H1 (cell line): ENCODE data around the gene SMIM41. TPM values are rescaled to one million over a fixed set of nuclear protein-coding genes. Genes with fewer than 3 reads are reported as not detected.

ENCODE experiments used
- CTCF ChIA-PET: fragments of 300-600 bp; sonication (Branson Sonifier 250); formaldehyde crosslinking; loops from one replicate; lab custom pipeline; 2021; ENCODE audit not compliant: partially characterized antibody; lab: Charles Lee
- POLR2A ChIA-PET: fragments of 300-600 bp; sonication (Branson Sonifier 250); formaldehyde crosslinking; loops from one replicate; lab custom pipeline; 2021; ENCODE audit warnings: inconsistent platforms; ENCODE audit not compliant: partially characterized antibody; lab: Charles Lee
- DNase-seq, 2 experiments: peaks; one replicate each; pipeline versions ENCODE4 v3.0.0 to v3.0.0-alpha.2; 2010 to 2022; ENCODE audit warnings: low spot score in 2 of 2, low read depth in 1 of 2, mixed read lengths in 1 of 2
- FAIRE-seq: peaks from 2 replicates; lab custom pipeline; 2011; peaks lifted over from hg19 to GRCh38; lab: Jason Lieb, UNC
- H2AFZ ChIP-seq: 2 replicates; pipeline ENCODE4 v1.8.1; 2012; ENCODE audit warnings: low read length, inconsistent platforms
- H2AK5ac ChIP-seq: 2 replicates; pipeline ENCODE4 v1.6.1; 2013; ENCODE audit warnings: low read depth, low read length
- H2BK120ac ChIP-seq: replicated peaks from 2 replicates; pipeline ENCODE3; 2013; ENCODE audit warnings: low read depth, low read length, inconsistent platforms
- H2BK12ac ChIP-seq: 2 replicates; pipeline ENCODE4 v1.6.1; 2013; ENCODE audit warnings: low read depth, low read length
- H2BK15ac ChIP-seq: 2 replicates; pipeline ENCODE4 v1.6.1; 2013; ENCODE audit warnings: low read length
- H2BK20ac ChIP-seq: 2 replicates; pipeline ENCODE4 v1.6.1; 2013; ENCODE audit warnings: low read length
- H2BK5ac ChIP-seq: 2 replicates; pipeline ENCODE4 v1.6.1; 2013; ENCODE audit warnings: low read depth, low read length
- H3K14ac ChIP-seq: 2 replicates; pipeline ENCODE4 v1.6.1; 2013; ENCODE audit warnings: inconsistent platforms; ENCODE audit not compliant: insufficient read length
- H3K18ac ChIP-seq: 2 replicates; pipeline ENCODE4 v1.6.1; 2013; ENCODE audit warnings: low read length; ENCODE audit errors: extremely low read depth
- H3K23ac ChIP-seq: 2 replicates; pipeline ENCODE4 v1.6.1; 2013; ENCODE audit warnings: inconsistent platforms; ENCODE audit not compliant: insufficient read length
- H3K23me2 ChIP-seq: 2 replicates; pipeline ENCODE4 v1.6.1; 2013; ENCODE audit warnings: low read depth, low read length
- H3K27ac ChIP-seq: 2 replicates; pipeline ENCODE4 v1.6.1; 2011; ENCODE audit warnings: low read depth, low read length, inconsistent platforms
- H3K27me3 ChIP-seq, 4 experiments: replicated peaks in 1 of 4; 1 replicate in 1 of 4; 2 replicates in 3 of 4; pipeline versions ENCODE4 v1.6.1 to v1.8.1; 2011 to 2013; ENCODE audit warnings: low read length in 3 of 4, mild to moderate bottlenecking in 3 of 4, inconsistent platforms in 2 of 4, mixed read lengths in 2 of 4, moderate library complexity in 1 of 4; ENCODE audit not compliant: control insufficient read depth in 3 of 4, insufficient read depth in 3 of 4; ENCODE audit errors: extremely low read depth in 1 of 4
- H3K36me3 ChIP-seq, 4 experiments: 2 replicates each; pipeline versions ENCODE4 v1.6.1 to v1.8.1; 2011 to 2013; ENCODE audit warnings: mild to moderate bottlenecking in 4 of 4, low read length in 3 of 4, moderate library complexity in 2 of 4, control low read depth in 1 of 4, inconsistent platforms in 1 of 4; ENCODE audit not compliant: insufficient read depth in 4 of 4, control insufficient read depth in 2 of 4
- H3K4ac ChIP-seq: replicated peaks from 2 replicates; pipeline ENCODE3; 2013; ENCODE audit warnings: low read length, low read depth, mixed read lengths, inconsistent platforms; ENCODE audit not compliant: insufficient read length
- H3K4me1 ChIP-seq, 4 experiments: replicated peaks in 1 of 4; 1 replicate in 1 of 4; 2 replicates in 3 of 4; pipeline versions ENCODE4 v1.6.1 to v1.8.1; 2011 to 2013; ENCODE audit warnings: low read length in 3 of 4, inconsistent platforms in 2 of 4, mixed read lengths in 1 of 4; ENCODE audit not compliant: insufficient read depth in 4 of 4, control insufficient read depth in 3 of 4
- H3K4me2 ChIP-seq, 2 experiments: 2 replicates each; pipeline versions ENCODE4 v1.6.1 to v1.8.1; 2011 to 2013; ENCODE audit warnings: low read depth in 2 of 2, low read length in 2 of 2, control low read depth in 1 of 2, inconsistent platforms in 1 of 2, mild to moderate bottlenecking in 1 of 2; ENCODE audit not compliant: insufficient read depth in 1 of 2
- H3K4me3 ChIP-seq, 4 experiments: fragments of 200-600, 300-600 bp in 1 of 4; sonication (generic), shearing (Covaris generic), sonication (Bioruptor Twin) in 1 of 4; 2 replicates each; pipeline versions ENCODE4 v1.5.1 to v1.8.1; 2011 to 2016; ENCODE audit warnings: low read length in 4 of 4, low read depth in 3 of 4, control low read depth in 2 of 4, inconsistent platforms in 2 of 4, mild to moderate bottlenecking in 2 of 4, mixed read lengths in 1 of 4, moderate library complexity in 1 of 4; ENCODE audit not compliant: insufficient read depth in 2 of 4; ENCODE audit errors: extremely low read depth in 1 of 4
- H3K56ac ChIP-seq: replicated peaks from 2 replicates; pipeline ENCODE3; 2013; ENCODE audit warnings: low read depth, mild to moderate bottlenecking, mixed read lengths, low read length, inconsistent platforms; ENCODE audit not compliant: insufficient read length
- H3K79me1 ChIP-seq: 2 replicates; pipeline ENCODE4 v1.6.1; 2013; ENCODE audit warnings: low read depth, low read length, control low read depth
- H3K79me2 ChIP-seq, 2 experiments: 2 replicates each; pipeline versions ENCODE4 v1.6.1 to v1.8.1; 2012 to 2013; ENCODE audit warnings: low read length in 2 of 2, mild to moderate bottlenecking in 2 of 2, inconsistent platforms in 1 of 2; ENCODE audit not compliant: insufficient read depth in 2 of 2, control insufficient read depth in 1 of 2
- H3K9ac ChIP-seq, 4 experiments: replicated peaks in 1 of 4; 1 replicate in 1 of 4; 2 replicates in 3 of 4; pipeline versions ENCODE4 v1.6.1 to v1.8.1; 2011 to 2013; ENCODE audit warnings: low read depth in 3 of 4, low read length in 3 of 4, control low read depth in 2 of 4, mild to moderate bottlenecking in 2 of 4, moderate library complexity in 2 of 4, inconsistent platforms in 1 of 4; ENCODE audit errors: extremely low read depth in 1 of 4
- H3K9me3 ChIP-seq, 2 experiments: 2 replicates each; pipeline versions ENCODE4 v1.6.1 to v1.8.1; 2012 to 2013; ENCODE audit warnings: mild to moderate bottlenecking in 2 of 2, moderate library complexity in 2 of 2, control low read depth in 1 of 2, inconsistent platforms in 1 of 2, low read depth in 1 of 2, low read length in 1 of 2, mixed read lengths in 1 of 2; ENCODE audit not compliant: insufficient read depth in 2 of 2
- H4K20me1 ChIP-seq, 2 experiments: replicated peaks in 1 of 2; 2 replicates each; pipeline versions ENCODE3 to v1.8.1; 2011 to 2013; ENCODE audit warnings: inconsistent platforms in 2 of 2, low read length in 2 of 2, mild to moderate bottlenecking in 1 of 2; ENCODE audit not compliant: insufficient read depth in 2 of 2, control insufficient read depth in 1 of 2
- H4K5ac ChIP-seq: 2 replicates; pipeline ENCODE4 v1.6.1; 2013; ENCODE audit warnings: low read length, low read depth, mixed read lengths, inconsistent platforms; ENCODE audit not compliant: insufficient read length
- H4K8ac ChIP-seq: 2 replicates; pipeline ENCODE4 v1.8.0; 2013; ENCODE audit warnings: mild to moderate bottlenecking, moderate library complexity, low read length, inconsistent platforms; ENCODE audit not compliant: insufficient read depth; ENCODE audit errors: extremely low read depth
- H4K91ac ChIP-seq: replicated peaks from 2 replicates; pipeline ENCODE3; 2013; ENCODE audit warnings: low read length, mixed read lengths, inconsistent platforms; ENCODE audit not compliant: insufficient read length
- ASH2L ChIP-seq: fragments of 200-600, 300-600 bp; sonication (generic); IDR thresholded peaks from one replicate; pipeline ENCODE4 v1.7.1; 2017; ENCODE audit warnings: low read length
- BCL11A ChIP-seq, 2 experiments: IDR thresholded peaks; one replicate each; pipeline ENCODE4 v1.6.1; 2011; ENCODE audit warnings: low read depth in 2 of 2, low read length in 2 of 2, mild to moderate bottlenecking in 2 of 2
- E2F6 ChIP-seq: IDR thresholded peaks from 2 replicates; pipeline ENCODE4 v1.6.1; 2012; ENCODE audit warnings: inconsistent platforms
- EZH2 ChIP-seq: fragments of 200-600 bp; sonication (generic); IDR thresholded peaks from 2 replicates; pipeline ENCODE4 v1.7.1; 2012; ENCODE audit warnings: low read depth, mild to moderate bottlenecking, moderate library complexity, low read length, inconsistent platforms; ENCODE audit not compliant: severe bottlenecking
- GABPA ChIP-seq: IDR thresholded peaks from 2 replicates; pipeline ENCODE4 v1.6.1; 2011; ENCODE audit warnings: mild to moderate bottlenecking, low read length, moderate library complexity, borderline replicate concordance; ENCODE audit not compliant: insufficient read depth
- HDAC2 ChIP-seq, 2 experiments: fragments of 300-600 bp in 1 of 2; sonication (generic) in 1 of 2; IDR thresholded peaks; 2 replicates each; pipeline ENCODE4 v1.6.1; 2011 to 2012; ENCODE audit warnings: low read depth in 2 of 2, low read length in 2 of 2, mild to moderate bottlenecking in 2 of 2, moderate library complexity in 2 of 2, borderline replicate concordance in 1 of 2, inconsistent platforms in 1 of 2
- SIRT6 ChIP-seq: IDR thresholded peaks from one replicate; pipeline ENCODE4 v1.7.1; 2012; ENCODE audit warnings: low read length, inconsistent platforms
- SRF ChIP-seq: IDR thresholded peaks from 2 replicates; pipeline ENCODE4 v1.6.1; 2011; ENCODE audit warnings: mild to moderate bottlenecking, low read depth, low read length, moderate library complexity
- TBP ChIP-seq: IDR thresholded peaks from 2 replicates; pipeline ENCODE4 v1.6.1; 2011; ENCODE audit warnings: low read depth, low read length, improper control_type of control experiment
- WGBS, 2 experiments: shearing (Covaris generic) in 1 of 2; methylation state at CpG; one replicate each; pipeline versions ENCODE4 v1.1.6 to v1.1.7; 2013 to 2015; ENCODE audit warnings: low lambda C conversion rate in 2 of 2, mixed read lengths in 2 of 2, inconsistent platforms in 1 of 2, low coverage in 1 of 2, missing lambda C conversion rate in 1 of 2; ENCODE audit not compliant: insufficient replicate concordance in 2 of 2, insufficient coverage in 1 of 2, insufficient read length in 1 of 2; ENCODE audit errors: extremely low coverage in 1 of 2, missing lambda C conversion rate in 1 of 2; 5-methylcytosine and 5-hydroxymethylcytosine counted together
- polyA plus RNA-seq, 7 experiments: library from polyadenylated mRNA; depleted of rRNA in 3 of 7; stranded (reverse) in 5 of 7; unstranded in 2 of 7; fragments of >200 nt in 5 of 7; fragments of 200-250 nt in 2 of 7; gene quantifications; 1 replicate in 5 of 7; 2 replicates in 1 of 7; 4 replicates in 1 of 7; pipeline versions ENCODE4 v1.2.1 to v1.2.3, GENCODE V29; 2011 to 2013; ENCODE audit warnings: missing spikeins in 2 of 7, mixed read lengths in 2 of 7
- total RNA-seq: library from RNA; stranded (reverse); fragmentation: NEBNext Ultra II Directional; extraction: Animal tissue kit (Norgen Biotek cat#: 25700); gene quantifications from 2 replicates; pipeline ENCODE4 v1.2.1, GENCODE V29; 2021

SMIM41 gene
- total and polyA plus RNA-seq, 2 of the 8 experiments (the other 6 are each of a cell fraction or from before 2014, with no cell fraction given): 0.28 to 0.98 TPM

GRCh38 chr12:52060498-52061177, 18.9 kb upstream of the SMIM41 start:
- no peak overlapping the region for H2AK5ac ChIP-seq
- no peak overlapping the region for H3K27ac ChIP-seq
- H3K9ac ChIP-seq: no peak overlapping the region
- no peak overlapping the region for H2BK12ac ChIP-seq
- H3K27me3 ChIP-seq: peaks cover 0 to 2% (median 0%) of the 10 kb centered on the region in 4 experiments; a peak in 2 of 7 replicates
- H3K36me3 ChIP-seq: peaks cover 0 to 6% (median 4%) of the 10 kb centered on the region in 4 experiments; a peak in 4 of 8 replicates
- no peak overlapping the region for H2BK120ac ChIP-seq
- H4K8ac ChIP-seq: no peak overlapping the region
- no peaks in the 10 kb centered on the region for H3K79me2 ChIP-seq
- H2BK5ac ChIP-seq: no peak overlapping the region
- no peak overlapping the region for H3K23ac ChIP-seq
- H3K56ac ChIP-seq: no peak overlapping the region
- no peak overlapping the region for H2BK15ac ChIP-seq
- no peak overlapping the region for H3K4me3 ChIP-seq
- no peaks in the 10 kb centered on the region for H3K79me1 ChIP-seq
- no peak overlapping the region for H4K5ac ChIP-seq
- DNase-seq (peak in 1 of 2 experiments; percentile 45), FAIRE-seq (no peak)
- no peaks in the 10 kb centered on the region; a peak in 1 of 7 replicates for H3K4me1 ChIP-seq
- no peak overlapping the region for H3K4me2 ChIP-seq
- no peaks in the 10 kb centered on the region for H3K9me3 ChIP-seq
- H3K4ac ChIP-seq: no peak overlapping the region
- H3K18ac ChIP-seq: no peak overlapping the region
- POLR2A ChIA-PET: interaction anchor here (0.7 to 3.0 kb wide), 6 partner anchors 9 to 59 kb away, joined by 3 to 8 read pairs (median 4); partner anchors contain the start of genes ATG101 and NR4A1
- no peak overlapping the region for H2AFZ ChIP-seq
- H3K23me2 ChIP-seq: no peaks in the 10 kb centered on the region
- H4K20me1 ChIP-seq: peaks cover 2 to 3% of the 10 kb centered on the region in 2 experiments
- no peak overlapping the region for H3K14ac ChIP-seq
- no peak overlapping the region for H4K91ac ChIP-seq
- WGBS, 2 experiments: 85% methylated on average over 9 of the region's 14 CpGs; no CpG with 5 or more reads in 1 of the 2 experiments
- H2BK20ac ChIP-seq: no peak overlapping the region
- CTCF ChIA-PET: interaction anchor here (0.9 to 34.1 kb wide), 10 partner anchors 10 to 61 kb away, joined by 3 to 1022 read pairs (median 4); partner anchors contain the start of genes ATG101 and SMIM41
- TF ChIP-seq GABPA (no peak), BCL11A (IDR thresholded peaks at IDR 0.05; ENCODE audit: low read depth in 2 of 2, low read length in 2 of 2) (no peak), E2F6 (no peak), SRF (no peak), ASH2L (no peak), TBP (no peak), EZH2 (no peak), HDAC2 (IDR thresholded peaks at IDR 0.05; ENCODE audit: borderline replicate concordance in 1 of 2, low read depth in 2 of 2, low read length in 2 of 2) (no peak), SIRT6 (no peak)
